GM18502 (cell line): ENCODE measurements around the gene IRF3.

Experiments used
- ATAC-seq: cut with Tn5 transposase; IDR thresholded peaks from one replicate; pipeline ENCODE4 v1.9.1; 2021; ENCODE audit warnings: mild to moderate bottlenecking; ENCODE audit not compliant: unreplicated experiment, poor library complexity

Gene IRF3

GRCh38 chr19:49672131-49672919, 6.7 kb upstream of the IRF3 start:
- ATAC-seq, result no peak

GRCh38 chr19:49669516-49669915, 3.9 kb upstream of the IRF3 start:
- ATAC-seq, result no peak

- no peak for ATAC-seq
Observed at GRCh38 chr19:49667473-49667872, 1.8 kb upstream of the IRF3 start.

GRCh38 chr19:49666120-49666444, 425 bp upstream of the IRF3 start:
- ATAC-seq, result no peak

- no peak for ATAC-seq
Observed at GRCh38 chr19:49665036-49665350, 664 bp downstream of the IRF3 start.

- peak; percentile 41 for ATAC-seq
Observed at GRCh38 chr19:49664171-49665035, 1.3 kb downstream of the IRF3 start.

GRCh38 chr19:49663224-49663623, 2.4 kb downstream of the IRF3 start:
- ATAC-seq, result no peak

GRCh38 chr19:49662011-49662410, 3.6 kb downstream of the IRF3 start:
- ATAC-seq, result no peak

GRCh38 chr19:49660338-49660961, 5.2 kb downstream of the IRF3 start:
- ATAC-seq, result no peak

- no peak for ATAC-seq
Observed at GRCh38 chr19:49658566-49659442, 6.9 kb downstream of the IRF3 start.

- no peak for ATAC-seq
Observed at GRCh38 chr19:49658139-49658517, 7.5 kb downstream of the IRF3 start.

- ATAC-seq, result no peak
Observed at GRCh38 chr19:49657493-49658138, 8.0 kb downstream of the IRF3 start.

GRCh38 chr19:49656456-49657109, 9.1 kb downstream of the IRF3 start:
- no peak for ATAC-seq

GRCh38 chr19:49655570-49656455, 9.8 kb downstream of the IRF3 start:
- ATAC-seq, result no peak

GRCh38 chr19:49654581-49654980, 11.1 kb downstream of the IRF3 start:
- no peak for ATAC-seq

- ATAC-seq, result no peak
Observed at GRCh38 chr19:49653466-49653806, 12.2 kb downstream of the IRF3 start.

GRCh38 chr19:49652551-49653465, 12.8 kb downstream of the IRF3 start:
- ATAC-seq, result no peak
